SK-N-MC (cell line): ENCODE results near the gene TFEB.

Source experiments
- EZH2 ChIP-seq: fragments of 200-600 bp; sonication (generic); IDR thresholded peaks from one replicate; pipeline ENCODE4 v1.6.1; 2017; ENCODE audit warnings: antibody characterized with exemption
- POLR2AphosphoS5 ChIP-seq: IDR thresholded peaks from 2 replicates; pipeline ENCODE4 v1.6.1; 2012; ENCODE audit warnings: mild to moderate bottlenecking, low read depth, low read length, borderline replicate concordance

DNA sequence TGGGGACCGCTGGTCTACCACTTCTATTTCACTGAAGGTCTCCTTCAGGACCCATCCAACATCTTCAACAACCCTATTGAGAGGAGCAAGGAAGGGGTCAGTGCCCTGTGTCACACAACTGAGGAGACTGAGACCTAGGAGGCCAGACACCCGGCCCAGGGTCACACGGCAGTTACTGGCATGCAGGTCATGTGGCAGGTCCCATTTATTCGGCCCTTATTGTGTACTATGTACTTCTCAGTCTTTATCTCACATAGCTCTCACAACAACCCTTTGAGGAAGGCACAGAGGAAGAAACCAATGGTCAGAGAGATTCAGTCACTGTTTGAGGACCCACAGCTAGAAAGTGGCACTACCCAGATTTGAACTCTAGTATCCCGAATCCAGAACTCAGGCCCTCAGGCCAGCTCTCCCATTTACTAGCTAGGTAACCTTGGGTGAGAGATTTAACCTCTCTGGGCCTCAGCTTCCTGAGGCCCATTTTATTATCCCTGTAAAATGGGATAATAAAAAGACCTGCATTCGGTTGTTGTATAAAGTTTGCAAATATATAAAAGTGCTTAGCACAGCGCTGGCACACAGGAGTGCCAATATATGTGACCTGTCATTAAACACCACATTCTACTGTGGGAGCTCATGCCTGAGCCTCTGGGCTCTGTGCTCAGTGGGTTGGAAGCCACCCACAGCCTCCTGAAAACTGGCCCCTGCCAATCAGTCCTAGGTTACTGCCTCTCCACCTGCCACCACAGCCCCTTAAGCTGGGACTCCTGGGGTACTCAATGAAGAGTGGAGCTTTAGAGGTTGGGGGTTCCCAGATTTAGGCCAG lies 15.8 kb downstream of the TFEB start:
- TF ChIP-seq POLR2AphosphoS5 (no peak), EZH2 (no peak)
